ENCODE results near the gene USP14.
"Not testable (repeated sequence)": the region's sequence is repeated elsewhere in the genome, so short reads cannot be mapped to it uniquely, and the experiment has no call there.

Gene USP14

DNA sequence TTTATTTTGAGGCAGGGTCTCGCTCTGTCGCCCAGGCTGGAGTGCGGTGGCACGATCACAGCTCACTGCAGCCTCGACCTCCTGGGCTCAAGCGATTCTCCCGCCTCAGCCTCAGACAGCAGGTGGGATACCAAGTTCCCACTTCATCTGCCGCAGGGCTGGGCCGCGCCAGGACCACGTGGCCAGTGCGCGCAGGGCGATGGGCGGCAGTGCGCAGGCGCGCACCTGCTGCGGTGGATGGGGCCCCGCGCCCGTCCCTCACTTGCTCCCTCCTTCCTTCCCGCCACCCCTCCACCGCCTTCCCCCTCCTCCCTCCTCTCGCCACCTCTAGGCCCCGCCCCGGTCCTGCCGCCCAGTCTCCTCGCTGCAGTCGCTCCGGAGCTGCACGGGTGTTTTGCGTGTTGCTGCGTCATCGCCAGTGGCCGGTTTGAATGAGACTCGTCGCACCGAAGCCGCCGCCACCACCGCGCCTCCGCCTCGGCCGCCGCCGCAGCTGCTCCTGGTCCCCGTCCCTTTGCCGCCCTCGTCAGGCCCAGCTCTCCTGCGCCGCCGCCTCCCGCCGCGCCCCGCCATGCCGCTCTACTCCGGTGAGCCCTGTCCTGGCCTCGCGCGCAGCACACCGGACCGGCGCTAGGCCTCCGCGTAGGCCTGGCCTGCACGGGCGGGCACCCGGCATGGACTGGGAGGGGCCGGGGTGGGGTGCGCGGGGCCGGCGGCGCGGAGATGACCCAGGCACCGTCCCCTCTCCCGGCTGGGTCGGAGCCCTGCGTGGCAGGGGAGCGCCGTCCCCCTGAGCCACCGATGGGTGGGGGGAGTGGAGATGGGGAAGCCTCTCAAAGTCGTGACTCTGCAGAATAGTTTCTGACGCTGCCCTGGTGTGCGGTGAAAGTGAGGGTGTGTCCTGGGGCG is at the start of gene USP14:
USP14 (plus strand) TSS at position 430 of the 909 bp plus-strand sequence; CDS start at position 572, 142 bp downstream.
- DNase-seq (ENCODE audit: low read depth in 2 of 2): peak; percentile 93 to 97

DNA sequence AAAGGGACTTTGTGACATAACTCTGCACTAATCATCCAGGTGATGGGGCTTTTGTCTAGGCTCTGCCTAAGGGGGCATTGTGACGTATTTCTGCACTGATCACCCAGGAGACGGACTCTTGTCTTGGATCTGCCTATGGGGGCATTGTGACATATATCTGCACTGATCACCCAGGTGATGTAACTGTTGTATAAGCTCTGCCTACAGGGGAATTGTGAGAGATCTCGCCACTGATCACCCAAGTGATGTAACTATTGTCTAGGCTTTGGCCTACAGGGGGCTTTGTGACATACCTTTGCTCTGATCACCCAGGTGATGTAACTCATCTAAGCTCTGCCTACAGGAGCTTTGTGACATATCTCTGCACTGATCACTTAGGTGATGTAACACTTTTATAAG is 49.7 kb upstream of the USP14 start:
- DNase-seq (ENCODE audit: low read depth in 2 of 2): not testable (repeated sequence)

DNA sequence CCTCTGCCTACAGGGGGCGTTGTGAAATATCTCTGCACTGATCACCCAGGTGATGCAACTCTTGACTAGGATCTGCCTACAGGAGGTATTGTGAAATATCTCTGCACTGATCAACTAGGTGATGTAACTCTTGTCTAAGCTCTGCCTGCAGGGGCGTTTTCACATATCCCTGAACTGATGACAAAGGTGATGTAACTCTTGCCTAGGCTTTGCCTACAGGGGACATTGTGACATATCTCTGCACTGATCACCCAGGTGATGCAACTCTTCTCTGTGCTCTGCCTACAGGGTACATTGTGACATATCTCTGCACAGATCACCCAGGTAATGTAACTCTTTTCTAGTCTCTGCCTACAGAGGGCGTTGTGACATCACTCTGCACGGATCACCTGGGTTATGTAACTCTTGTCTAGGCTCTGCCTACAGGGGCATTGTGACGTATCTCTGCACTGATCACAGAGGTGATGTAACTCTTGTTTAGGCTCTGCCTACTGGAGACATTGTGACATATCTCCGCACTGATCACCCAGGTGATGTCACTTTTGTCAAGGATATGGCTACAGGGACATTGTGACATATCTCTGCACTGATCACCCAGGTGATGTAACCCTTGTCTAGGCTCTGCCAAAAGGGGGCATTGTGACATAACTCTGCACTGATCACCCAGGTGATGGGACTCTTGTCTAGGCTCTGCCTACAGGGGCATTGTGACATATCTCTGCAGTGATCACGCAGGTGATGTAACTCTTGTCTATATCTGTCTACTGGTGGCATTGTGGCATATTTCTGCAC is 49.0 kb upstream of the USP14 start:
- not testable (repeated sequence) for DNase-seq (ENCODE audit: low read depth in 2 of 2)

DNA sequence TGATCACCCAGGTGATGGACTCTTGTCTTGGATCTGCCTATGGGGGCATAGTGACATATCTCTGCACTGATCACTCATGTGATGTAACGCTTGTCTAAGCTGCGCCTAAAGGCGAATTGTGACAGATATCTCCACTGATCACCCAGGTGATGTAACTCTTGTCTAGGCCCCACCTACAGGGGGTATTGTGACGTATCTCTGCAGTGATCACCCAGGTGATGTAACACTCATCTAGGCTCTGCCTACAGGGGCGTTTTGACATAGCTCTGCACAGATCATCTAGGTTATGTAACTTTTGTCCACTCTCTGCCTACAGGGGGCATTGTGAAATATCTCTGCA is 48.5 kb upstream of the USP14 start:
- not testable (repeated sequence) for DNase-seq (ENCODE audit: low read depth in 2 of 2)

DNA sequence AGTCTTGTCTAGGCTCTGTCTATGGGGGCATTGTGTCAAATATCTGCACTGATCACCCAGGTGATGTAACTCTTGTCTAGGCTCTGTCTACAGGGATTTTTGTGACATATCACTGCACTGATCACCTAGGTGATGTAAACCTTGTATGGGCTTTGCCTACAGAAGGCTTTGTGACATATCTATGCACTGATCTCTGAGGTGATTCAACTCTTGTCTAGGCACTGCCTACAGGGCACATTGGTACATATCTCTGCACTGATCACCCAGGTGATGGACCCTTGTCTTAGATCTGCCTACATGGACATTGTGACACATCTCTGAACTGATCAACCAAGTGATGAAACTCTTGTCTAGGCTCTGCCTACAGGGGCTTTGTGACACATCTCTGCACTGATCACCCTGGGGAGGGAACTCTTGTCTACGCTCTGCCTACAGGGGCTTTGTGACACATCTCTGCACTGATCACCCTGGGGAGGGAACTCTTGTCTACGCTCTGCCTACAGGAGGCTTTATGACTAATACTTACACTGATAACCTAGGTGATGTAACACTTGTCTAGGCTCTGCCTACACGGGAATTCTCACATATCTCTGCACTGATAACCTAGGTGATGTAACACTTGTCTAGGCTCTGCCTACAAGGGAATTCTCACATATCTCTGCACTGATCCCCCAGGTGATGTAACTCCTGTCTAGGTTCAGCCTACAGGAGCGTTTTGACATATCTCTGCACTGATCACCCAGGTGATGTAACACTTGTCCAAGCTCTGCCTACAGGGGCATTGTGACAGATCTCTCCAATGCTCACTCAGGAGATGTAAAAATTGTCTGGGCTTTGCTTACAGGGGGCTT is 47.8 kb upstream of the USP14 start:
- DNase-seq (ENCODE audit: low read depth in 2 of 2): not testable (repeated sequence)

DNA sequence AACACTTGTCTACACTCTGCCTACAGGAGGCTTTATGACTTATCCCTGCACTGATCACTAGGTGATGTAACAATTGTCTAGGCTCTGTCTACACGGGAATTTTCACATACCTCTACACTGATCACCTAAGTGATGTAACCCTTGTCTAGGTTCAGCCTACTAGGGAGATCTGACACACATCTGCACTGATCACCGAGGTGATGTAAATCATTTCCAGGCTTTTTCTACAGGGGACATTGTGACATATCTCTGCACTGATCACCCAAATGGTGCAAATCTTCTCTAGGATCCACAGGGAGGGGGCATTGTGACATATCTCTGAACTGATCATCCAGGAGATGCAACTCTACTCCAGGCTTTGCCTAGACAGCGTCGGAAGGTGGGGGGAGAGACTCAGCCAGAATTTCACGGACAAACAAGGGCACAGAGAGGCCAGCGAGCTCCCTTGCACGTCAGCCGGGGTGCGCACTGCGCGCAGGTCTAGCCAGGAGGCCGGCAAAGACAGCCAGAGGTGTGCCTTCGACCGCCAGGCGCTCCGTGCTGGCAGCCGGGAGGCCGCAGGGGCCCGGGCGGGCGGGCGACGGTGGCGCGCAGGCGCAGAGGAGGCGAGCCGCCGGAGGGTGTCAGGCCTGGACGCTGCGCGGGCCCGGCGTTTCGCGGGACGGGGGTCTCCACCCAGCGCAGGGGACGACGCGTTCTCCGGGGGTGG is 46.9 kb upstream of the USP14 start:
- no peak for DNase-seq (ENCODE audit: low read depth in 2 of 2)

DNA sequence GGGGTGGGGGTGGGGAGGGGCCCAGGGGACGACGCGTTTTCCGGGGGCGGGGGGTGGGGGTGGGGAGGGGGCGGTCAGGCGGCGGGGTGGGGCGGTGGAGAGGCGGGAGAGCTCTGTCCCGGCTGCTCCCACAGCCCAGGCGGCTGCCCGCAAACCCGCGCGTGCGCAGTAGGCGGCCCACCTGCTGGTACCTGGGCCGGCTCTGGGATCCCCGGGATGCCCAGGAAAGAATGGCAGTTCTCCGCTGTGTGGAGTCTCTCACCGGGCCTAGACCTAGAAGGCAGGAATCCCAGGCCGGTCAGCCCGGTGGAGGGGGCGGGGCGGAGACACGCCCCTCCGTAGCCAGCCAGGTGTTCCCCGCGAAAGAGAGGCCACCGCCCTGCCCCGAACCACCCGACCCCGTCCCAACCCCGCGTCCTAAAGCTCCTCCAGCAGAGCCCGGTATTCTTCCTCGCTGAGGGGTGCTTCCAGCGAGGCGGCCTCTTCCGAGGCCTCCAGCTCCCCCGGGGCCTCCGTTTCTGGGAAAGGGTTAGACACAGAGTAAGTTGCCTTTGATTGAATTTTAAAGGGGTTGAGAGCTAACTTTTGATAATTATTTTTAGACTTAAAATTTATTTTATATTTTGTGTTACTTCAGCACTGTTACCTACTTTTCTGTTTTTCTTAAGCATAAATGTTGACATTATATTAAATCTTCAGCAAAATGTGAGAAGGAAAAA is 46.2 kb upstream of the USP14 start:
- DNase-seq (ENCODE audit: low read depth in 2 of 2): not testable (repeated sequence)

DNA sequence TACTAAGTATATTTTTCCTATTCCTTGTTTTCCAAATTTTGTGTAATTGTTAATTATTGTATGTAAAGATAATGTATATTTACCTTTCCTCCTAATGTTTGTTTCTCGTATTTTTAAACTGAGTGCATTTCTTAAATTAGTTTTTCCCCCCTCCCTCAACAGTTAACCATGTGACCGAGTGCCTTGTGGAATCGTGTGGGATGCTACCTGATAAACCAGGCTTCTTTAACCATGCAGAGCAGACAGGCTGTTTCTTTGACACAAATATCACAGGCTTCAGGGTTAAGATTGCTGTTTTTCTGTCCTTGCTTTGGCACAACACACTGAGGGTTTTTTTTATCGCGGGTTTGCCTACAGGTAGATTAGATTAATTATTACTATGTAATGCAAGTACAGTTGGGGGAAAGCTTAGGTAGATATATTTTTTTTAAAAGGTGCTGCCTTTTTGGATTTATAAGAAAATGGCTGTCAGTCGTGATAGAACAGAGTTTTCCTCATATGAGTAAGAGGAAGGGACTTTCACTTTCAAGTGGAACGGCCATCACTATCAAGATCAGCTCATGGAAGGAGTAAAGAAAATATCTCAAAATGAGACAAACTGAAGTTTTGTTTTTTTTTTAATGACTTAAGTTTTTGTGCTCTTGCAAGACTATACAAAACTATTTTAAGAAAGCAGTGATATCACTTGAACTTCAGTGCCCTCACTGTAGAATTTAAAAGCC is 37.7 kb upstream of the USP14 start:
- DNase-seq (ENCODE audit: low read depth in 2 of 2): not testable (repeated sequence)

DNA sequence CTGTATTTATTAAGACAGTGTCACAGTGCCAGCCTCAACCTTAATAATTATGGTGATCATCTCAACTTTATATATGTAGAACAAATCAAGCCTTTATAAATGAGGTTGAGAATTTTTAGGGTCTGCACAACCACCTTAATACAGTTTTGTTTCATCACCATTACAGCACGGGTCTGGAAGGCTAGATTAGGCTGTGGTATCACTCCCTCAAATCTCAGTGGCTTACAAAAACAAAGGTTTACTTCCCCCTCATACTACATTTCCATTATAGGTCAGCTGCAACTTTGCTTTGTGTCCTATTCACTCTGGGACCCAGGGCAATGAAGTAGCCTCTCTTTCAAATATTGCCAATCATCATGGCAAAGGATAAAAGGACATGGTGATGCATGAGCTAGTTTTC is 23.3 kb upstream of the USP14 start:
- no peak for DNase-seq (ENCODE audit: low read depth in 2 of 2)

DNA sequence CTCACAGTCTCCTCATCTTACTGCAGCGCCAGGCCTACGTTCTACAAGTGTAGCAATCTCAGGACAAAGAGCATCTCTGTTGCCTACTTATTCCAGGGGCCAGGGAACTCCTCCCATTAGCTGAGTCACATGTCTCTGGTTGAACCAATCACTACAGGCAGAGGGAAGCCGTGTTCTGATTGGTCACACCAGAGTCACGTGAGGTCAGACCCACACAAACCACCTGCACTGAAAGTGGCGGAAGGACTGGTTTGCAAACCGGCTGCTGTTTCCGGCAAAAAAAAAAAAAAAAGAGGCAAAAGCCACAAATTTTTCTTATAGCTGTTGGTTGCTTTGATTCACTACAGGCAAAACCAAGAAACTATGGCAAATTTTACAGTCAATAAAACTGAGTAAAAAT is 21.9 kb upstream of the USP14 start:
- DNase-seq (ENCODE audit: low read depth in 2 of 2): no peak

DNA sequence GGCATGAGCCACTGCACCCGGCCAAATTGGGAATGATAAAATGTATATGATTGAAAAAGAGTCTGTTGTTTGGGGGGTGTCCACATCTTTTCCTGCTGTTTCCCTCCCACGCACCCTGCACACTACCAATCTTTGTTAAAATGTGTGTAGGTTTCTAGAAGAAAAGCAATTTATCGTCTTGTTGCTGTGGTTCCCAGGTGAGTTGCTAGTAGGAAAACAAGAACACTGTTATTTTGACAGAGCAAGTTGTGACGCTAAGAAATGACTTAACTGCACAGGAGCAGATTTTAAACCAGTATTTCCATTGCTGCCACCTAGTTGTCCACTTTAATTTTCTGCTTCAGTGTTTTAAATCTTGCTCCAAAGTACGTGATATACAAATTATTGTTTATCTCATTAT is 21.0 kb upstream of the USP14 start:
- DNase-seq (ENCODE audit: low read depth in 2 of 2): no peak

DNA sequence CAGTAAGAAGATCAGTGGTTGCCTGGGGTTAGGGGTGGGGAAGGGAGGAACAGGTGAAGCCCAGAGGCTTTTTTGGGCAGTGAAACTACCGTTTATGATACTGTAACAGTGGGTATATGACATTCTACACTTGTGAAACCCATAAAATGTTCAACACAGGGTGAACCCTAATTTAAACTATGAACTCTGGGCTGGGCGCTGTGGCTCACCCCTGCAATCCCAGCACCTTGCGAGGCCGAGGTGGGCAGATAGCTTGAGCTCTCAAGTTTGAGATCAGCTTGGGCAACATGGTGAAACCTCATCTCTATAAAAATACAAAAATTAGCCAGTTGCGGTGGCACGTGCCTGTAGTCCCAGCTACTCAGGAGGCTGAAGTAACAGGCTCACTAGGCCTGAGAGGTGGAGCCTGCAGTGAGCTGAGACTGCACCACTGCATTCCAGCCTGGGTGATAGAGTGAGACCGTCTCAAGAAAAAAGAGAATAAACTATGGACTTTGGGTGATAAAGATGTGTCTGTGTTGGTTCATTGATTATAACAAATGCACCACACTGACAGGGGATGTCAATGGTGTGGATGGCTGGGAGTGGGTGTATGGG is 17.6 kb upstream of the USP14 start:
- no peak for DNase-seq (ENCODE audit: low read depth in 2 of 2)

DNA sequence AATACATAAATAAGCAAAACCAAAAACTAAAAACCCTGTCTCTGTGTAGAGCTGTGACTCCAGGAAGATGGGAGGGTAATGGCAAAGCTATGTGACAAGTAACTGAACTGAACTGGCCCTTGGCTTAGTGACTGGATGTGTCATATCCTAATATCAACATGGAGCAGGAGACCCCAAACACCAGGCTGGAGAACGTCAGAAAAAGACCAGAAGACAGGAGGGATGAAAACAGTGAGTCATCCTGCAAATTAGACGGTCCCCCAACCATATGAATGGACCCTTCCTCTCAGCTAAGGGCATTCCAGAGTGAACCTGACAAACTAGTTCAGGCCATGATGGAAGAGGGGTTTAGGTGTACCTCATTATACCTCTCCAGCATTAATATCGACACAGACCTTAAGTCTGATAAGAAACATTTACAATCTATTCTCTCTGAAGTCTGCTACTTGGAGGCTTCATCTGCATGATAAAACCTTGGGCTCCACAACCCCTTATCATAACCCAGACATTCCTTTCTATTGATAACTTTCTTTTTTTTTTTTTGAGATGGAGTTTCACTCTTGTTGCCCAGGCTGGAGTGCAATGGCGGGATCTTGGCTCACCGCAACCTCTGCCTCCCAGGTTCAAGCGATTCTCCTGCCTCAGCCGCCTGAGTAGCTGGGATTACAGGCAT is 15.6 kb upstream of the USP14 start:
- not testable (repeated sequence) for DNase-seq (ENCODE audit: low read depth in 2 of 2)

DNA sequence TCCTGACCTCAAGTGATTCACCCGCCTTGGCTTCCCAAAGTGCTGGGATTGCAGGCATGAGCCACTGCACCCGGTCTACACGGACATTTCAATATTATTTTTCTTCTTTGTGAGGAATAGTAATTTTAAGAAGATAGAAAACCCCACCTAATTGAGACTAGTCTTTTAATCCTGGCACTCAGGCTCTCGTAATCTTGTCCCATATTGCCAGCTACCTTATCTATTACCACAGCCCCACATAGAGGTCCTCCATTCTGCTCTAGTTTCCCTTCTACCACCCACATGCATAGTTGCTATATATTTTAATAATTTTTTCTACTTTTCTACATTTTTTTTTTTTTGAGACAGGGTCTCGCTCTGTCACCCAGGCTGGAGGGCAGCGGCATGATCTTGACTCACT is 9.5 kb upstream of the USP14 start:
- DNase-seq (ENCODE audit: low read depth in 2 of 2): no peak

DNA sequence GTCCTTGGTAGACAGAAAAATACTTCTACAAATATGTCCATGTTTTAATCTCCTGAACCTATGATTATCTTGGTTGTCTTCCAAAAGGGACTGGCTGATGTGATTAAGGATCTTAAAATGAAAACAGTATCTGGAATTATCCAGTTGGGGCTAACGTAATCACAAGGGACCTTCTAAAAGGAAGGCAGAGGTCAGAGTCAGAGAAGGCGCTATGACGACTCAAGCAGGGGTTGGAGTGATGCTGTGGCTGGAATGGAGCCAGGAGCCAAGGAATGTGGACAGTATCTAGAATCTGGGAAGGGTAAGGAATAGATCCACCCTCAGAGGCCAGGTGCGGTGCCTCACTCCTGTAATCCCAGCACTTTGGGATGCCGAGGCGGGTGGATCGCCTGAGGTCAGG is 4.2 kb upstream of the USP14 start:
- DNase-seq (ENCODE audit: low read depth in 2 of 2): no peak

DNA sequence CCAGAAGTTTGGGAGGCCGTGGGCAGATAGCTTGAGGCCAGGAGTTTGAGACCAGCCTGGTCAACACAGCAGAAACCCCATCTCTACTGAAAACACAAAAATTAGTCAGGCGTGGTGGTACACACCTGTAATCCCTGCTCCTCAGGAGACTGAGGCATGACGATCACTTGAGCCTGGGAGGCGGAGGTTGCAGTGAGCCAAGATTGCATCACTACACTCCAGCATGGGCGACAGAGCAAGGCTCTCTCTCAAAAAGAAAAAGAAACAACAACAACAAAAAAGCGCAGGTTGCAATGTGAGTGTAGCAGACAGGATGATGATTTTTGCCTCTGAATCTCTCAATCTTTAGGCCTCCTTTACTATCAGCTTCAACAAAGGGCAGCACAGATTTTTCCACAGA is 2.7 kb upstream of the USP14 start:
- DNase-seq (ENCODE audit: low read depth in 2 of 2): no peak

DNA sequence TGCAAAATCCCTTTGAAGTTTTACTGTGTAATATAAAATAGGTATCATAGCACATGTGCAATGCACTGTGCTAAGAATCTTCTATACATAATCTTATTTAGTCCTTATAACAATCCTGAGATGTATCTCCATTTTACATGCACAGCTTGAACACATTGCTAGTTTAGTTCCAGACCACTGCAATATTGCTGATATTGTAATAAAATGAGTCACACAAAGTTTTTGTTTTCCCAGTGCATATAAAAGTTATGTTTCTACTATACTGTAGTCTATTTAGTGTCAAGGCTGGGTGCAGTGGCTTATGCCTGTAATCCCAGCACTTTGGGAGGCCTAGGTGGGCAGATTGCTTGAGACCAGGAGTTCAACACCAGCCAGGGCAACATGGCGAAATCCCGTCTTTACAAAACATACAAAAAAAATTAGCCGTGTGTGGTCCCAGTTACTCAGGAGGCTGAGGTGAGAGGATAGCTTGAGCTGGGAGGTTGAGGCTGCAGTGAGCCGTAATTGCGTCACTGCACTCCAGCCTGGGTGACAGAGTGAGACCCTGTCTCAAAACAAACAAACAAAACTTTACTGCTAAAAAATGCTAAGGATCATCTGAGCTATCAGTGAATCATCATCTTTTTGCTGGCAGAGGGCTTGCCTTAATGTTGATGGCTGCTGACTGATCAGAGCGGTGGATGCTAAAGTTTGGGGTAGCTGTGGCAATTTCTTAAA is 1.7 kb upstream of the USP14 start:
- no peak for DNase-seq (ENCODE audit: low read depth in 2 of 2)

DNA sequence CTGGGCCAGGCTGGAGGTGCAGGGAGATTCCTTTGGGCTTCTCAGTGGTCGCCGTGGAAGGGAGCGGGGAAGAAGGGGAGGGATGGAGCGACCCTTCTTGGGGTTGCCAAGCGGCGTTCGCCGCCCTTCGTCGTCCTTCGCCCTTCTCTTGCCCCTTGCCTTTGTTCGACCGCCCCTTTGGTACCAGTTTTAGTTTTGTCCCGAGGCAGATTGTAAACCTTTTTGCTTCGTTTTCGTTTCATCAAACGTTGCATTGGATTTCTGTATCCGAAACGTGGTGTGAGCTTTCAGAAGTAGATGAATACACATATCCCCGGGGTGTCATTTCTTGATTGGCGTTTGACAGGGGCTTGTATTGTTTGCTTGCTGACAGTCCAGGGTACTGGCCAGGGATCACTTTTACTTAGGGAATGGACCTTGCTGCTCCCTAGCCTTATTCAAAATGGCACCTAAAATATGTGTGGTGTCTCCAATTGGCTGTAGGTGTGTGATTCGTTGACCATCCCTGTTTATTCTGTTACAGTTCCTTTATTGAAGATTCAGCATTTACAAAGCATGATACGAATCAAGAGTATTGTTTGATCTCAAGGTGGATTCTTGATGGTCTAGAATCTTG is 788 bp downstream of the USP14 start:
- DNase-seq (ENCODE audit: low read depth in 2 of 2): no peak

Data from activated CD8-positive, alpha-beta memory T cell treated with anti-CD3 and anti-CD28 coated beads for 4 hours (primary cell).